Body of pancreas (tissue), 4 donors: ENCODE data around the gene DRAP1.

ENCODE experiments used
- CTCF ChIP-seq, 7 experiments: fragments of 450-650 bp in 4 of 7; fragments of 200-600 bp in 3 of 7; sonication (generic) in 3 of 7; IDR thresholded peaks; one replicate each; pipeline ENCODE4 v1.5.1; 2016 to 2019; ENCODE audit warnings: antibody characterized with exemption in 7 of 7
- POLR2A ChIP-seq, 3 donors: fragments of 450-650 bp; IDR thresholded peaks; one replicate each; pipeline ENCODE4 v1.6.1; 2016; ENCODE audit warnings: antibody characterized with exemption in 3 of 3, mild to moderate bottlenecking in 2 of 3

GRCh38 chr11:65934014-65934413, 14.8 kb downstream of the DRAP1 start:
- no peak for TF ChIP-seq CTCF (IDR thresholded peaks at IDR 0.05)
- no peak for TF ChIP-seq POLR2A (IDR thresholded peaks at IDR 0.05)
